Activated naive CD8-positive, alpha-beta T cell treated with anti-CD3 and anti-CD28 coated beads for 36 hours (primary cell): ENCODE data around the gene CASP10. TPM values are rescaled to one million over a fixed set of nuclear protein-coding genes. Genes with fewer than 3 reads are reported as not detected.

ENCODE experiments used
- DNase-seq: peaks from one replicate; pipeline ENCODE4 v3.0.0; 2021
- H3K27ac Mint-ChIP-seq: one replicate; pipeline ENCODE4 v1.8.0; 2022; ENCODE audit warnings: mild to moderate bottlenecking, moderate library complexity, mixed read lengths
- H3K27me3 Mint-ChIP-seq: one replicate; pipeline ENCODE4 v1.8.0; 2022; ENCODE audit warnings: mild to moderate bottlenecking, mixed read lengths
- H3K36me3 Mint-ChIP-seq: one replicate; pipeline ENCODE4 v1.8.0; 2021; ENCODE audit warnings: mild to moderate bottlenecking, mixed read lengths
- H3K4me1 Mint-ChIP-seq: one replicate; pipeline ENCODE4 v1.8.0; 2021; ENCODE audit warnings: mixed read lengths
- H3K4me3 Mint-ChIP-seq: one replicate; pipeline ENCODE4 v1.8.0; 2022; ENCODE audit warnings: mild to moderate bottlenecking, moderate library complexity, mixed read lengths
- H3K9me3 Mint-ChIP-seq: one replicate; pipeline ENCODE4 v1.8.0; 2022; ENCODE audit warnings: mixed read lengths
- total RNA-seq, 2 experiments: library from RNA; stranded (reverse); gene quantifications; one replicate each; pipeline ENCODE4 v1.2.3, GENCODE V29; 2021

The CASP10 gene
- total RNA-seq, 2 experiments from 2014 or later = 25.5 to 26.5 TPM

- Mint-ChIP-seq H3K9me3 (no peaks in the 10 kb centered on the region), H3K4me1 (peaks cover 35% of the 10 kb centered on the region), H3K4me3 (no peak overlapping the region), H3K27ac (no peak overlapping the region), H3K36me3 (peaks cover 32% of the 10 kb centered on the region), H3K27me3 (no peaks in the 10 kb centered on the region)
- DNase-seq = no peak
Measured at GRCh38 chr2:201201371-201201770, 18.4 kb downstream of the CASP10 start.

GRCh38 chr2:201203916-201204654 is 21.1 kb downstream of the CASP10 start:
- Mint-ChIP-seq H3K27ac (no peak overlapping the region), H3K4me3 (no peak overlapping the region), H3K4me1 (peaks cover 33% of the 10 kb centered on the region), H3K27me3 (no peaks in the 10 kb centered on the region), H3K9me3 (no peaks in the 10 kb centered on the region), H3K36me3 (peaks cover 33% of the 10 kb centered on the region)
- no peak for DNase-seq

GRCh38 chr2:201204655-201205514 is 21.9 kb downstream of the CASP10 start:
- Mint-ChIP-seq H3K36me3 (peaks cover 35% of the 10 kb centered on the region), H3K9me3 (no peaks in the 10 kb centered on the region), H3K27me3 (no peaks in the 10 kb centered on the region), H3K4me3 (no peak overlapping the region), H3K27ac (no peak overlapping the region), H3K4me1 (peaks cover 32% of the 10 kb centered on the region)
- no peak for DNase-seq

- H3K36me3 Mint-ChIP-seq = peaks cover 34% of the 10 kb centered on the region
- peak overlapping the region; percentile 15 for H3K27ac Mint-ChIP-seq
- peaks cover 29% of the 10 kb centered on the region for H3K4me1 Mint-ChIP-seq
- no peak for DNase-seq
- H3K27me3 Mint-ChIP-seq = no peaks in the 10 kb centered on the region
- H3K9me3 Mint-ChIP-seq = no peaks in the 10 kb centered on the region
- no peak overlapping the region for H3K4me3 Mint-ChIP-seq
Measured at GRCh38 chr2:201205515-201205849, 22.5 kb downstream of the CASP10 start.

- H3K9me3 Mint-ChIP-seq = no peaks in the 10 kb centered on the region
- H3K36me3 Mint-ChIP-seq = peaks cover 31% of the 10 kb centered on the region
- peak overlapping the region; percentile 40 for H3K27ac Mint-ChIP-seq
- no peak overlapping the region for H3K4me3 Mint-ChIP-seq
- no peak for DNase-seq
- no peaks in the 10 kb centered on the region for H3K27me3 Mint-ChIP-seq
- H3K4me1 Mint-ChIP-seq = peaks cover 27% of the 10 kb centered on the region
Measured at GRCh38 chr2:201208563-201209252, 25.8 kb downstream of the CASP10 start.

GRCh38 chr2:201215963-201216362 is 33.0 kb downstream of the CASP10 start:
- Mint-ChIP-seq H3K9me3 (no peaks in the 10 kb centered on the region), H3K27ac (no peak overlapping the region), H3K36me3 (peaks cover 35% of the 10 kb centered on the region), H3K4me3 (no peak overlapping the region), H3K27me3 (no peaks in the 10 kb centered on the region), H3K4me1 (peaks cover 43% of the 10 kb centered on the region)
- DNase-seq = no peak

GRCh38 chr2:201216918-201217317 is 34.0 kb downstream of the CASP10 start:
- peaks cover 46% of the 10 kb centered on the region for H3K4me1 Mint-ChIP-seq
- no peaks in the 10 kb centered on the region for H3K9me3 Mint-ChIP-seq
- no peaks in the 10 kb centered on the region for H3K27me3 Mint-ChIP-seq
- H3K4me3 Mint-ChIP-seq = no peak overlapping the region
- DNase-seq = no peak
- peaks cover 33% of the 10 kb centered on the region for H3K36me3 Mint-ChIP-seq
- peak overlapping the region; percentile 13 for H3K27ac Mint-ChIP-seq

GRCh38 chr2:201218780-201219179 is 35.8 kb downstream of the CASP10 start:
- Mint-ChIP-seq H3K36me3 (peaks cover 33% of the 10 kb centered on the region), H3K4me3 (no peak overlapping the region), H3K27me3 (no peaks in the 10 kb centered on the region), H3K27ac (peak overlapping the region; percentile 59), H3K9me3 (no peaks in the 10 kb centered on the region), H3K4me1 (peaks cover 57% of the 10 kb centered on the region)
- no peak for DNase-seq

- no peak overlapping the region for H3K4me3 Mint-ChIP-seq
- no peaks in the 10 kb centered on the region for H3K9me3 Mint-ChIP-seq
- H3K4me1 Mint-ChIP-seq = peaks cover 57% of the 10 kb centered on the region
- H3K36me3 Mint-ChIP-seq = peaks cover 33% of the 10 kb centered on the region
- DNase-seq = no peak
- H3K27me3 Mint-ChIP-seq = no peaks in the 10 kb centered on the region
- peak overlapping the region; percentile 59 for H3K27ac Mint-ChIP-seq
Measured at GRCh38 chr2:201219328-201220096, 36.6 kb downstream of the CASP10 start.

- H3K4me1 Mint-ChIP-seq = peaks cover 57% of the 10 kb centered on the region
- no peak for DNase-seq
- H3K9me3 Mint-ChIP-seq = no peaks in the 10 kb centered on the region
- H3K4me3 Mint-ChIP-seq = no peak overlapping the region
- peaks cover 32% of the 10 kb centered on the region for H3K36me3 Mint-ChIP-seq
- H3K27me3 Mint-ChIP-seq = no peaks in the 10 kb centered on the region
- H3K27ac Mint-ChIP-seq = peak overlapping the region; percentile 59
Measured at GRCh38 chr2:201220102-201220570, 37.2 kb downstream of the CASP10 start.

GRCh38 chr2:201223089-201224073 is 40.4 kb downstream of the CASP10 start:
- no peaks in the 10 kb centered on the region for H3K9me3 Mint-ChIP-seq
- H3K27ac Mint-ChIP-seq = peak overlapping the region; percentile 87
- DNase-seq = no peak
- peak overlapping the region; percentile 27 for H3K4me3 Mint-ChIP-seq
- no peaks in the 10 kb centered on the region for H3K27me3 Mint-ChIP-seq
- peaks cover 61% of the 10 kb centered on the region for H3K4me1 Mint-ChIP-seq
- peaks cover 16% of the 10 kb centered on the region for H3K36me3 Mint-ChIP-seq

- no peak for DNase-seq
- H3K27me3 Mint-ChIP-seq = no peaks in the 10 kb centered on the region
- H3K36me3 Mint-ChIP-seq = peaks cover 4% of the 10 kb centered on the region
- H3K9me3 Mint-ChIP-seq = no peaks in the 10 kb centered on the region
- H3K4me3 Mint-ChIP-seq = peak overlapping the region; percentile 41
- H3K27ac Mint-ChIP-seq = peak overlapping the region; percentile 91
- H3K4me1 Mint-ChIP-seq = peaks cover 53% of the 10 kb centered on the region
Measured at GRCh38 chr2:201228271-201228911, 45.5 kb downstream of the CASP10 start.

- Mint-ChIP-seq H3K27me3 (no peaks in the 10 kb centered on the region), H3K4me1 (peaks cover 48% of the 10 kb centered on the region), H3K36me3 (peaks cover 6% of the 10 kb centered on the region), H3K4me3 (peak overlapping the region; percentile 41), H3K9me3 (no peaks in the 10 kb centered on the region), H3K27ac (peak overlapping the region; percentile 91)
- no peak for DNase-seq
Measured at GRCh38 chr2:201228912-201229290, 46.0 kb downstream of the CASP10 start.
